Activated naive CD8-positive, alpha-beta T cell treated with anti-CD3 and anti-CD28 coated beads, Interleukin-2, amount 50 U/mL, for 24 hours (primary cell): ENCODE results near the gene RBM44.
A peak's percentile ranks its signal among the peaks of the same experiment; 100 is the strongest.
"Not testable (repeated sequence)": the region's sequence is repeated elsewhere in the genome, so short reads cannot be mapped to it uniquely, and the experiment has no call there.

Experiments
- ATAC-seq: fragments of 150-1000 bp; cut with Tn5 transposase; one replicate; pipeline ENCODE4 v1.10.0; 2021
- DNase-seq: peaks from one replicate; pipeline ENCODE4 v3.0.0; 2021
- H3K27ac Mint-ChIP-seq: one replicate; pipeline ENCODE4 v1.8.0; 2021; ENCODE audit warnings: mild to moderate bottlenecking, mixed read lengths
- H3K27me3 Mint-ChIP-seq: one replicate; pipeline ENCODE4 v1.8.0; 2021; ENCODE audit warnings: mixed read lengths
- H3K36me3 Mint-ChIP-seq: one replicate; pipeline ENCODE4 v1.8.0; 2021; ENCODE audit warnings: low read depth, mixed read lengths
- H3K4me1 Mint-ChIP-seq: one replicate; pipeline ENCODE4 v1.8.0; 2021; ENCODE audit warnings: mixed read lengths
- H3K4me3 Mint-ChIP-seq: one replicate; pipeline ENCODE4 v1.8.0; 2021; ENCODE audit warnings: mild to moderate bottlenecking, moderate library complexity, mixed read lengths
- H3K9me3 Mint-ChIP-seq: one replicate; pipeline ENCODE4 v1.8.0; 2021; ENCODE audit warnings: mixed read lengths

RBM44 gene

GRCh38 chr2:237801466-237801865 lies 2.9 kb downstream of the RBM44 start:
- H3K27ac Mint-ChIP-seq: no peak overlapping the region
- no peak for ATAC-seq
- H3K36me3 Mint-ChIP-seq: peaks cover 3% of the 10 kb centered on the region
- no peak for DNase-seq
- H3K9me3 Mint-ChIP-seq: peaks cover 6% of the 10 kb centered on the region
- no peak overlapping the region for H3K4me3 Mint-ChIP-seq
- no peaks in the 10 kb centered on the region for H3K27me3 Mint-ChIP-seq
- H3K4me1 Mint-ChIP-seq: no peaks in the 10 kb centered on the region

- Mint-ChIP-seq H3K27me3 (peaks cover 4% of the 10 kb centered on the region), H3K9me3 (no peaks in the 10 kb centered on the region), H3K4me3 (no peak overlapping the region), H3K36me3 (no peaks in the 10 kb centered on the region), H3K27ac (no peak overlapping the region), H3K4me1 (no peaks in the 10 kb centered on the region)
- no peak for DNase-seq
- ATAC-seq: no peak
These were observed 7.8 kb downstream of the RBM44 start for GRCh38 chr2:237806334-237806733.

- Mint-ChIP-seq H3K4me3 (no peak overlapping the region), H3K27ac (no peak overlapping the region), H3K36me3 (no peaks in the 10 kb centered on the region), H3K4me1 (peaks cover 10% of the 10 kb centered on the region), H3K27me3 (peaks cover 2% of the 10 kb centered on the region), H3K9me3 (no peaks in the 10 kb centered on the region)
- DNase-seq (no peak), ATAC-seq (peak; percentile 46)
These were observed 17.1 kb downstream of the RBM44 start for GRCh38 chr2:237815637-237816036.

- no peak for ATAC-seq
- Mint-ChIP-seq H3K4me1 (peaks cover 10% of the 10 kb centered on the region), H3K27me3 (peaks cover 2% of the 10 kb centered on the region), H3K4me3 (no peak overlapping the region), H3K36me3 (no peaks in the 10 kb centered on the region), H3K27ac (no peak overlapping the region), H3K9me3 (no peaks in the 10 kb centered on the region)
- DNase-seq: no peak
These were observed 18.0 kb downstream of the RBM44 start for GRCh38 chr2:237816531-237816930.

GRCh38 chr2:237818066-237818473 lies 19.5 kb downstream of the RBM44 start:
- Mint-ChIP-seq H3K4me1 (peaks cover 10% of the 10 kb centered on the region), H3K4me3 (no peak overlapping the region), H3K27ac (no peak overlapping the region), H3K9me3 (no peaks in the 10 kb centered on the region), H3K36me3 (no peaks in the 10 kb centered on the region), H3K27me3 (no peaks in the 10 kb centered on the region)
- ATAC-seq: no peak
- DNase-seq: no peak

GRCh38 chr2:237819231-237819630 lies 20.7 kb downstream of the RBM44 start:
- Mint-ChIP-seq H3K4me1 (peaks cover 10% of the 10 kb centered on the region), H3K27me3 (no peaks in the 10 kb centered on the region), H3K36me3 (no peaks in the 10 kb centered on the region), H3K27ac (no peak overlapping the region), H3K4me3 (no peak overlapping the region), H3K9me3 (no peaks in the 10 kb centered on the region)
- no peak for DNase-seq
- no peak for ATAC-seq

GRCh38 chr2:237820421-237820820 lies 21.8 kb downstream of the RBM44 start:
- Mint-ChIP-seq H3K4me1 (peaks cover 8% of the 10 kb centered on the region), H3K9me3 (no peaks in the 10 kb centered on the region), H3K4me3 (no peak overlapping the region), H3K27ac (no peak overlapping the region), H3K36me3 (no peaks in the 10 kb centered on the region), H3K27me3 (no peaks in the 10 kb centered on the region)
- DNase-seq: no peak
- ATAC-seq: no peak

- ATAC-seq (no peak), DNase-seq (no peak)
- no peak overlapping the region for H3K4me3 Mint-ChIP-seq
- H3K27me3 Mint-ChIP-seq: no peaks in the 10 kb centered on the region
- no peaks in the 10 kb centered on the region for H3K36me3 Mint-ChIP-seq
- H3K9me3 Mint-ChIP-seq: no peaks in the 10 kb centered on the region
- no peak overlapping the region for H3K27ac Mint-ChIP-seq
- H3K4me1 Mint-ChIP-seq: peaks cover 3% of the 10 kb centered on the region
These were observed 25.0 kb downstream of the RBM44 start for GRCh38 chr2:237823544-237823943.

- Mint-ChIP-seq H3K27ac (no peak overlapping the region), H3K9me3 (no peaks in the 10 kb centered on the region)
- ATAC-seq: no peak
These were observed 25.5 kb downstream of the RBM44 start for GRCh38 chr2:237824085-237824484.

GRCh38 chr2:237827421-237827987 lies 28.9 kb downstream of the RBM44 start:
- Mint-ChIP-seq H3K27me3 (no peaks in the 10 kb centered on the region), H3K27ac (no peak overlapping the region), H3K36me3 (no peaks in the 10 kb centered on the region), H3K4me1 (no peaks in the 10 kb centered on the region), H3K9me3 (no peaks in the 10 kb centered on the region), H3K4me3 (no peak overlapping the region)
- no peak for DNase-seq
- no peak for ATAC-seq

More at GRCh38 chr2:237824085-237824484, 25.5 kb downstream of the RBM44 start:
- H3K36me3 Mint-ChIP-seq: no peaks in the 10 kb centered on the region
- no peak for DNase-seq
- peaks cover 2% of the 10 kb centered on the region for H3K4me1 Mint-ChIP-seq
- H3K4me3 Mint-ChIP-seq: no peak overlapping the region
- no peaks in the 10 kb centered on the region for H3K27me3 Mint-ChIP-seq

GRCh38 chr2:237830522-237830921 lies 31.9 kb downstream of the RBM44 start:
- Mint-ChIP-seq H3K4me1 (no peaks in the 10 kb centered on the region), H3K27ac (no peak overlapping the region), H3K27me3 (no peaks in the 10 kb centered on the region), H3K9me3 (no peaks in the 10 kb centered on the region), H3K36me3 (no peaks in the 10 kb centered on the region), H3K4me3 (no peak overlapping the region)
- DNase-seq (no peak), ATAC-seq (no peak)

- H3K9me3 Mint-ChIP-seq: no peaks in the 10 kb centered on the region
- no peaks in the 10 kb centered on the region for H3K36me3 Mint-ChIP-seq
- H3K4me3 Mint-ChIP-seq: no peak overlapping the region
- no peak for ATAC-seq
- H3K27ac Mint-ChIP-seq: no peak overlapping the region
- no peak for DNase-seq
- no peaks in the 10 kb centered on the region for H3K27me3 Mint-ChIP-seq
- no peaks in the 10 kb centered on the region for H3K4me1 Mint-ChIP-seq
These were observed 35.0 kb downstream of the RBM44 start for GRCh38 chr2:237833546-237833945.

GRCh38 chr2:237835372-237835771 lies 36.8 kb downstream of the RBM44 start:
- Mint-ChIP-seq H3K27ac (no peak overlapping the region), H3K4me3 (no peak overlapping the region), H3K9me3 (no peaks in the 10 kb centered on the region)

GRCh38 chr2:237841051-237841450 lies 42.5 kb downstream of the RBM44 start:
- Mint-ChIP-seq H3K27me3 (peaks cover 1% of the 10 kb centered on the region), H3K4me1 (no peaks in the 10 kb centered on the region), H3K36me3 (no peaks in the 10 kb centered on the region), H3K27ac (no peak overlapping the region), H3K9me3 (peaks cover 5% of the 10 kb centered on the region), H3K4me3 (no peak overlapping the region)
- ATAC-seq (no peak), DNase-seq (no peak)

More at GRCh38 chr2:237835372-237835771, 36.8 kb downstream of the RBM44 start:
- no peaks in the 10 kb centered on the region for H3K36me3 Mint-ChIP-seq
- no peaks in the 10 kb centered on the region for H3K27me3 Mint-ChIP-seq
- DNase-seq (no peak), ATAC-seq (no peak)
- no peaks in the 10 kb centered on the region for H3K4me1 Mint-ChIP-seq

GRCh38 chr2:237848940-237849339 lies 50.4 kb downstream of the RBM44 start:
- not testable (repeated sequence) for H3K4me1 Mint-ChIP-seq, DNase-seq, H3K27ac Mint-ChIP-seq, H3K4me3 Mint-ChIP-seq, H3K27me3 Mint-ChIP-seq, ATAC-seq, H3K9me3 Mint-ChIP-seq, H3K36me3 Mint-ChIP-seq

GRCh38 chr2:237854295-237854694 lies 55.7 kb downstream of the RBM44 start:
- Mint-ChIP-seq H3K36me3 (no peaks in the 10 kb centered on the region), H3K27ac (no peak overlapping the region), H3K4me3 (no peak overlapping the region), H3K9me3 (no peaks in the 10 kb centered on the region), H3K4me1 (peaks cover 4% of the 10 kb centered on the region), H3K27me3 (peaks cover 14% of the 10 kb centered on the region)
- ATAC-seq (no peak), DNase-seq (no peak)
